Left forelimb (tissue), 1 donor: ENCODE measurements around the gene ERG.

Source experiments
- DNase-seq: peaks from one replicate; pipeline ENCODE4 v3.0.0-alpha.2; 2018; ENCODE audit warnings: low spot score

The ERG gene

DNA sequence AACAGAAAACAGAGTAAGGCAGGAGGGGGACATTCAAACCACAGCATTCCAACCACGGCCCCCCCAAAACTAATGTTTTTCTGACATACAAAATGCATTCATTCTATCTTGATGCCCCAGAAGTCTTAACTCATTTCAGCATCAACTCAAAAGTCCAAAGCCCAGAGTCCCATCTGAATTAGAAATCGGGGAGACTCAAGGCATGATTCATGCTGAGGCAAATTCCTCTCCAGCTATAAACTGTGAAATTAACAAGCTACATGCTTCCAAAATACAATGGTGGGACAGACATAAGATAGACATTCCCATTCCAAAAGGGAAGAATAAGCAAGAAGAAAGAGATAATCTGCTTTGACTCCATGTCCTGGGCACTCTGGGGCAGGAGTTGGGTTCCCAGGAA is 167.6 kb downstream of the ERG start:
- DNase-seq = no peak
